GM21786 (cell line): ENCODE measurements around the gene OR2AG1.
"Not testable (repeated sequence)": the region's sequence is repeated elsewhere in the genome, so short reads cannot be mapped to it uniquely, and the experiment has no call there.

Source experiments
- ATAC-seq: cut with Tn5 transposase; IDR thresholded peaks from one replicate; pipeline ENCODE4 v1.9.1; 2021; ENCODE audit not compliant: unreplicated experiment

The OR2AG1 gene

DNA sequence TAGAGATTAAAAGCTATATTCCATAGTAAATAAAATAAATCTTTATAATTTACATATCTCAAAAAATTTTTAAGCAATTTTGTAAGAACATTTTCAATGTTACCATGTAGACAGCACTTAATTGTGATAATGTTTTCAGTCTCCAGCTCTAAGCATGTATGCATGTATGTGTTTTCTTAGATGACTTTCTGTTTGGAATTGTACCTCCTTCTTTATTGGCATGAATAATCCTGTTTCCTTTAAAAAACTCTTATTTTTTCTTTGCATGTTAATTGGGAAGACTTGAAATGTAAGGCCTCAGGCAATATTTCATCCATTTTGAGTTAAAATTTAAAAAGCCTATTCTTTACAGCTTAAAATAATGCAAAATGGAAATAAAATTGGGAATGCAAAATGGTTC lies 2.0 kb upstream of the OR2AG1 start:
- no peak for ATAC-seq

DNA sequence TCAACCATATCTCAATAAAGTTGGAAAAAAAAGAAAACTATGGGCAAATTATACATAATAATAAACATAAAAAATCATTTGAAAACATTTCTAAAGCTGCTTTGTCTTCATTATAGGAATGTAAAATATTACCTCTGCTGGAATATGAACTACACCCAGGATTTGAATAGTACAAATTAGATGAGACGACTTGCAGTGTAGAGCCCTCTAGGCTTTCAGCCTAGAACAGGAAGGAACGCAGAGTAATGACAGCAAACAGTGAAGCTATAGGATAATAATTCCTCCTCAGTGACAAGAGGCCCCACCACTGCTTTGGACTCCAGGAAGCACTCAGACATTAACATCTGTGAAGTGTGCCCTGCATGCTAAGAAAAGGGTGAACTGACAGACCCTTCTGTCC lies 7.7 kb downstream of the OR2AG1 start:
- ATAC-seq = no peak

DNA sequence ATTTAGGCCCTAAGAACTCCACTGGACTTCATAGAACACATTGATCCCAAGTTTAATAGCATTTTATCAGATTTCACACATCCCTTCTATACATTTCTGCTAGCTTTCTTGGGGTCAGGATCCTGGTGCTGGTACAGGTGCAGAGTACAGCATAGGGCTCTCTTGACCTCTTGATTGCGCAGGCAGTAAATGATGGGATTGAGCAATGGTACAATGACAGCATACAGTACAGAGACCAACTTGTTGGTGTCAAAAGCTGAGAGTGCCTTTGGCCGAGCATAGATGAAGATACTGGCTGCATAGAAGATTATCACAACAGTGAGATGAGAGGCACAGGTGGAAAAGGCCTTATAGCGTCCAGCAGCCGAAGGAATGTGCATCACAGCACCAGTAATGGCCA lies 11.8 kb downstream of the OR2AG1 start:
- ATAC-seq = no peak

DNA sequence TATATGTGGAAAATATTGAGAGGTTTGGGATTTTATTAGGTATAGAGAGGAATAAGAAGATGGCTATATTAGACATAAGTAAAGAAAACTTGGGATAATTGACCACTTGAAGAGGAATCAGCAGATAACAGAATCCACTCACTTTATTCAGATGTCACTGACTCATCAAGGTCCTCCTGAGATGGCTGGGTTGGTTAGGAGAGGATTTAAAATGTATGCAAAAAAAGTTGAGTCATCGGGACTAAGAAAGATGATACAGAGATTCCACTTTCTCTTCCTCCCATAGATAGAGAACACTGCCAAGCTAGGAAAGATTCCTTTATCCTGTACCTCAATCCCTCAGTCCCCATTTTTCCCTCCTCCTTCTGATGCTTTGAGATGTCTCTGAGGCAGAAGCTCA lies 16.6 kb downstream of the OR2AG1 start, which contains the start of gene OR6A2:
Gene OR6A2 (minus strand): TSS at position 288 of the 400 bp plus-strand sequence. CDS start 3,981 bp downstream, outside the sequence.
- no peak for ATAC-seq

DNA sequence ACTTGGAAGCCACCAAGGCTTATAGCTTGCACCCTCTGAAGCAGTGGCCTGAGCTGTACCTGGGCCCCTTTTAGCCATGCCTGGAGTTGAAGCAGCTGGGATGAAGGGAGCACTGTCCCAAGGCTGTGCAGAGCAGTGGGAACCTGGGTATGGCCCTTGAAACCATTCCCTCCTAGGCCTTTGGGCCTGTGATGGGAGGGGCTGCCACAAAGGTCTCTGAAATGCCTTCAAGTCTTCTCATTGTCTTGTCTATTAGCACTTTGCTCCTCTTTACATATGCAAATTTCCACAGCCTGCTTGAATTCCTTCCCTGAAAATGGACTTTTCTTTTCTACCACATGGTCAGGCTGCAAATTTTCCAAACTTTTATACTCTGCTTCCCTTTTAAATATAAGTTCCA lies 18.3 kb downstream of the OR2AG1 start:
- ATAC-seq = not testable (repeated sequence)

DNA sequence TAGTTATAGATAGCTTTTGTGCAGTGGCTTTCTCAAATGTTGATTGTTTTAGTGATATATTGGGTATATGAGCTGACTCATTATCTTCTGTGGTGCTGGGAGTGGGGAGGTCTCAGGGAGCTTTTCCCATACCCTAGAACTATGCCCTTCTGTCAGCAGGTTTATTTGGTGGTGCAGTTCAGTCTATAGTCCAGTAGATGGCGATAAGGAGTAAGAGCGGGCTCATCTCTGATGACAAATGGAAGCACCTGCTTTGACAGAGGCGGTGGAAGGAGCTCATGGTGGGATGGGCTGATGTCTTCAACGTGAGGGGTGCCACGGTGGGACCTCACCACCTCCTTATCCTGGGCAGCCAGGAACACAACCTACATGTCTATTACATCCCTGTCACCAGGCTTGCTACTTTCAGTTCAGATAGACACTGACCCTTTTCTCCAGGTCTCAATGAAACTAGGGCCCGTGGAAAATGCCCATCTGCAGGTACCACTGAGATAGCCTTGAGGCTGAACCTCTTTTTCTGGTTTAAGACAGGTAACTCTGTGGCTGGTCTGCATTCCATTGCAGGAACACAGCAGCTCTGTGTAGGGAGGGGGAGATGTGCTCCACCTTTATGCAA lies 29.7 kb downstream of the OR2AG1 start:
- ATAC-seq = peak; percentile 92

DNA sequence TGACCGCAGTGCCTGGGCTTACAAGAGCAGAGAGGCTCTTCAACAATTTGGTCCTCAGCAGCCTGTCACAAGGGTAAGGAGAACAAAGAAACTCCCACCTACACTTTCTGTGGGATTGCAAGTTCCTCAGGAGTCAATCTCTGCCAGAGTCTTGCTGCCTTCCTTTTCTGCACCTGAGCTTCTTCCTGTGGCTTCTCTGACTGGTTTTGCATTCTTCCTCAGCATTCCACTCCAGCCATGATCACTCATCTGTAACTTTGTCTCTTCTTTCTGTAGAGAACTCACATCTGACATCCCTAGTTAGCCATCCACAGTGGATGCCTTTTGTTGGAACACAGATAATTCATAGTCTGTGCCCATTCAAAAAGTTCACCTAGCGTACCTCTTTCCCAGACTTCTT lies 30.8 kb downstream of the OR2AG1 start:
- ATAC-seq = no peak

DNA sequence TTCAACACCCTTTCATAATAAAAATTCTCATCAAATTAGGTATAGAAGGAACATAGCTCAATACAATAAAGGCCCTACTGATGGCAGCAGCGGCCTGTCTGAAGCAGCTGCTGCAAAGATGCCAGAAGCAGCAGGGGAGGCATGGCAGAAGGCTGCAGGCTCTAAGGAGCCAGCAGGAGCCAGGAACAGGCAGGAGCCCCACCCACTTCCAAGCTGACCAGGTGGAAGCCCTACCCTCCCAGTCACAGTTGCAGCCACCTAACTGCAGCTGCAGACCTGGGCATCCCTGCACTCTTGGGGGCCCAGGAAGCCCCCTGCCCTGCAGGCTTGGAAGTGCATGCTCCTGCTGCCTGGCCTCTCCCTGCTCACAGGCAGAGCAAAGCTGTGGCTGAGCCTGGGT lies 34.9 kb downstream of the OR2AG1 start:
- ATAC-seq = no peak

DNA sequence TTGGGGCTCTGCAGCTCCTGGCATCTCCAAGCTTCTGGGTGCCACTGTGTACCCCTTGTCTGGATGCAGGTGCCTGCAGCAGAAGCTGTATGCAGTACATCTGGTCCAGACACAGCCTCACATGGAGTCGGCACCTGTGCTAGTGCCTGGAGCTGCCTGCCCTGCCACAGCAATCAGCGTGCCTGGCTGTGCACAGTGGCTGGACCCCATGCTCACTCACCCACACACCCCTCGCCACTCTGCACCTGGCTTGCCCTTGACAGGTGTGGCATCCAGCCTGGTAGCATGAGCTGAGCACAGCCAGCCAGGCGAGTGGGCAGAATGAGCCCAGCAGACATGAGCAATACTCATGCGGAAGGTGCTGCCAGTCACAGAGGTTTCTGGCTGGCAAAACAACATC lies 36.1 kb downstream of the OR2AG1 start:
- ATAC-seq = no peak

DNA sequence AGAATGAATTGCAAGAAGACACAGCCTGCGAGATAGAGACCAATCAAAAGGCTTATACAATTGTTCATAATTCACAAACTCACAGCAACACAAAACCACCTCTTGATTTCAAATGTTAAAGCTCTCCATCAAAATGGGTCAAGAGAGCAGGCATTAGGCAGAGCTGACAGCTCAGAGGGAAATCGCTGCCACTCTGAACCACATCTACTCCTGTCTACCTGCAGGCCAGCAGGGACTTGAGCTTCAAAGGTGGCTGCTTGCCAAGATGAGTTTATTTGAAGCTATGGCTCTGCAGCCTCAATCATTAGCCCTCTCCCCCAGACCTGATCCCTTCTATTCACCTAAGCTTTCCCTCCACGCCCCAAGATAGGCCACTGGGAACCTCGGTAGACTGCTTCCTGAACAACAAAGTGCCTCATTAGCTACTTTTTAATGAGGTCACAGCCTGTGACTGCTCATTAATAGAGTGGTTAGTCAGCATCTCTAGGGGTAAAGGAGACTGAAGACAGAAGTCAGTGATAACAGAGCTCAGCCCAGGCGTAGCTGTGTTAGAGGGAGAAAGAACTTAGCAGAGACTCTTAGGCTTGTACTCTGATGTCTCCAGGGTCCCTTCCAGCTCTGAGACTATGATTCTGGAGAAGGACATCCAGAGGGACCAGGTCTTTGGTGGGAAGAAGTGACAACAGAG lies 41.5 kb downstream of the OR2AG1 start:
- ATAC-seq = no peak

DNA sequence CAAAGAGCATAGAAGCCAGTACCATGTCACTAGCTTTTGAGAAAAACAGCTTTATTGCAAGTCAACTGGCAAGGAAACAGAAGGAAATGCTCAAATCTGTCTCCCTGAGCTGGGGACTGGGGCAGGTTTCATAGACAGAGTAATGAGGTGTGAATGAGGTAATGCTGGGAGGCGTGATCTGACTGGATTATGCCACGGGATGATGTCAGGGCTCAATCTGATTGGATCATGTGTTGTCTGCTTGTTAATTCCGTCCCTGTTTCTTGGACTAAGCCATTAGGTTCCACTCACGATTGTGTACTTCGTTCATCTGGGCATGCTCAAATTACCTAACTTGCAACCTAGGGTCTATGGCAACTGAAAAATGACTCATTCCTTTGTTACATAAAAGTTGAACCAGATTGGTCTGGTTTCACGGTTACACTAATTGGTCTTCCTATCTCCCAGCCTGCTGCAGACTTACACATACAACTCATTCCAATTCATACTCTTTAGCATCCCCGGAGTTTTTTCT lies 42.5 kb downstream of the OR2AG1 start:
- no peak for ATAC-seq

DNA sequence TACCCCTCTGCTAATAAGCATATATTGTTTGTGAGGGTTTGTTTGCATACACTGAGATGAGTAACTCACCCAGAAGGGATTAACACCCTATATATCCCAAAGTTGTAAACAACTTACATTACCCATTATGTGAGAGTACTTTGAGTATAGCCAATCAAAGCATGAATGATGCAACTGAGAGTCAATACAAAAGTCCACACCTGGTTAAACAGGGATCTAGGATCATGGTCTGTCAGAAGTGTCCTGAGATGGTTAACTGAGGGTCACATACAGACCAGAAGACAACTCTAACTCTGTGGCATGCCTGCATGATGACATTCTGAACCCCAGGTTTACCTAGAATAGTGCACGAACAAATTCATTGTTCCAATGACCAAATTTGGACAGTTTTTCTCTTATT lies 45.3 kb downstream of the OR2AG1 start:
- ATAC-seq = no peak

DNA sequence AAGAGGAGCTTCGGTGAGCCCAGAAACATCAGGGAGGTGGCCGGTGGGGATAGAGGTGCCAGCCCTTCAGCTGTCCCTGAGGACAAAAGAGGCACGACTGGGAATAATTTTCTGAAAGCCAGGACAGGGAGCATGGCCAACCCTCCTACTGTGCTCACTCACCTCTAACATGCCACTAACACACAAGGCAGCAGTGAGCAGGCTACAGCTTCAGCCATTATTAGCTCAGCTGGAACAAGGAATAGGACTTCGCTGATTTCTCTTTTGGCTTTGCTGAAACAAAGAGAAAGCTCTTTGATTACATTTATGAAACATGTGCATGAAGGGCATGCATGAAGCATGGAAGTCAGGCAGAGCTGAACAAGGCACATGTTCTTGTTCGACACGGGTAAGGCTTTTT lies 50.5 kb downstream of the OR2AG1 start:
- ATAC-seq = no peak

DNA sequence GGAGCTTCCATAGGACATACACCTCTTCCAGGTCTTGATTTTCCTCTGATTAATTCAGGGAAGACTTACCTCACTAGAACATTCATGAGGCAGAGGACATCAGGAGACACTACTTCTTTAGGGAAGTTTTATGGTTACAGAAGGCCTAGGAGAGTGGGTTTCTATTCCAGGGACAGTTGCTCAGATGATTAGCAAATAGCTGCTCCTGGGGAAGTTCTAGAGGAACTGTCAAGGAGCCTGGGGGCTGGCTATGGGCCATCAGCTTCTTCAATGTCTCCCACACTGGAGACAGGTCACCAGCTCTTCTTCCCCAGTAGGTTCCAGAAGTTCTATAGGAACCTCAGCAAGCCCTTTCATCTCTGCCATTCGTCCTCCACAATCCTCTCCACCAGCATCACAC lies 51.2 kb downstream of the OR2AG1 start:
- no peak for ATAC-seq
